ENCODE results near the gene ZNF217.
"Not testable (repeated sequence)": the region's sequence is repeated elsewhere in the genome, so short reads cannot be mapped to it uniquely, and the experiment has no call there.

Gene ZNF217

GRCh38 chr20:53581444-53582250 is 12.0 kb downstream of the ZNF217 start:
- no peak for DNase-seq

DNA sequence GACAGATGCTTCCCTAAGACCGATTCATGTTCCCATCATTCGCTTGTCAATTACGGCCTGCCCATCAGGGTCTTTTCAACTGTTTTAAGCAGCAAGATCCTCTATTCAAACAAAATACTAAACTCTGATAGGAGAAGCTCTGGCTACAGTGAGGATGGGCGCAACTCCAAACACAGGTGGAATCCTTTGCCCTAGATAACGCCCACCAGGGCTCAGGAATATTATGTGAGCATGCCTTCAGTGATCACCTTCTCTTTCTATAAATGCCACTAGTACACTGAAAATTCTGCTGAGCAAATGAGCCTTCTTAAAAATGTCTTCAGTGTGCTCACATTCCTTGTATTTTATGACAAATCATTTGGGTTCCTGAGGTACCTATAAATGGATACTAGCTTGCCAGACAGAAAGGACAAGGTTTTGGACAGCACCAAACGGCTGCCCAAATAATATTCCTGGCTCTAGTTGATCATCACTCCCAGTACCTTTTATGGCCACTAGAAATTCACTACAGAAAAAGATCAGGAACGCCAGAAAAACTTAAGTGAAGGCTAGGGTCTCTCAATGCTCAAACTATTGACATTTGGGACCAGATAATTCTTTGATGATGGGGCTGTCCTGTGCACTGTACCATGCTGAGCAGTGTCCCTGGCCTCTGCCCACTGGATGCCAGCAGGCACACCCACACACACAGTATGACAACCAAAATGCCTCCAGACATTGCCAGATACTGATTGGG is 13.1 kb downstream of the ZNF217 start:
- DNase-seq = no peak

DNA sequence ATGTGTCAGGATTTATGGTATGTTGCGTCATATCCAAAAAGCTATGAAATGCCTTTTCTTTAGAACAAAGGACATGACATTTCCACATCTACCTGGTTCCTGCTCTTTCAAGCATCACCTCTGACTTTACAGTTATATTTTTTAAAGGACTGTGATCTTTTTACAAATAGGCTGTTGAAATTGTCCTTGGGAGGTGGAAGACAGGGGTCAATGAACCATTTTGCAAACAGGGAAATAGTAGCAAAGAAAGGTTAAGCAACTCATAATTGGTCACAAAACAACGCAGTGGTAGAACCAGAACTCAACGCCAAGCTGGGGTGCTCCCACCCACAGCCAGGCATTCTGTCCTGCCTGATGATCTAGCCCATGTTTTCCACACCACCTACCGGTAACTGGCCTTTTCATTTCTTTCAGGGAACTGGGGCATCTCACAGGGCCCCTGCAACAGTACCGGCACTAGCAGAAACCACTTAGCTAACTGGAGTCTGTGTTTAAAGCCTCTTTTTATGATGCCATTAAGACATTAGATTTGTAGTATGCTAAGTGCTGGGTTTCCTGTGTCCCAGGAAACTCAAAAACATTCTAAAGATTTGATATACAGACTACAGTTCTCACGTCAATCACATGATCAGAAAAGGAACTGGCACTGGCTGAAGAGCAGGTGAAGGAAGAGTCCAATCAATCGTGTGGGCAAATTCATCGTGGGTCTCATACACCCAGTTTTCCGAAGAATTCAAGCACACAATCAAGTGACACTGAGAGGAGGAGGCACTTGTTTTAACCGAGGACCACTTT is 13.9 kb downstream of the ZNF217 start:
- no peak for DNase-seq

- no peak for DNase-seq
Measured at GRCh38 chr20:53579266-53579580, 14.4 kb downstream of the ZNF217 start.

DNA sequence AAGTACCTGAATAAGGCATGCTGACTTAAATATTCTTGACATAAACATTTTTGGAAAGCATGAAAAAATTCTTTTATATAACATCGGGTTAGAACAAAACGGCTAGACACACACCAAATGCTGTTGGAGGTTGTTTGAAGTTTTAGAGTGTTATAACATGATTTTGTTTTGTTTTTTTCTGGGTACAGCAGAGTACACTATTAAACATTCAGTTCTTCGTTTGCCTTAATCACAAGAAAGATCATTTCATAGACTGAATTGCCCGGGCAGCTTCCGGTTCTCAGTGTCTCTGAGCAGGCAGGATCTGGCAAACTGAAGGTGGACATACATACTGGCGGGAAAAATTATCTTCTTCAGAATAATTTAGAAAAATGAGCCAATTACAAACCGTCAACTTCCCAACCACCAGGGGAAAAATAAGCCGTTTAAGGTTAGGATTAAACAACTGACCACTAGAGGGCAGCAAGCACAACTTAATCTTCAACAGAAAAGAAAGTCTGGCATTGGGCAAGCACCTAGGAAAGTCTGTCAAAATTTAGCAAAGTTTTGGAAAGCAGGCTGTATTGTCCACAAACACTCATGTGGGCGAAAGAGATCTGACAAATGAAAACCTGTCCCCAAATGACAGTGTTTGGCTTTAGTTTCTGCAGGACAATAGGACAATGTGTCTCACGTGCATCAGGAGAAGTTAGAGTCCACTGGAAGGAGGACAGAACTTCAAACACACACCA is 15.0 kb downstream of the ZNF217 start:
- DNase-seq = peak; percentile 33

GRCh38 chr20:53576586-53577318 is 16.9 kb downstream of the ZNF217 start:
- no peak for DNase-seq

- DNase-seq = no peak
Measured at GRCh38 chr20:53576195-53576580, 17.5 kb downstream of the ZNF217 start.

DNA sequence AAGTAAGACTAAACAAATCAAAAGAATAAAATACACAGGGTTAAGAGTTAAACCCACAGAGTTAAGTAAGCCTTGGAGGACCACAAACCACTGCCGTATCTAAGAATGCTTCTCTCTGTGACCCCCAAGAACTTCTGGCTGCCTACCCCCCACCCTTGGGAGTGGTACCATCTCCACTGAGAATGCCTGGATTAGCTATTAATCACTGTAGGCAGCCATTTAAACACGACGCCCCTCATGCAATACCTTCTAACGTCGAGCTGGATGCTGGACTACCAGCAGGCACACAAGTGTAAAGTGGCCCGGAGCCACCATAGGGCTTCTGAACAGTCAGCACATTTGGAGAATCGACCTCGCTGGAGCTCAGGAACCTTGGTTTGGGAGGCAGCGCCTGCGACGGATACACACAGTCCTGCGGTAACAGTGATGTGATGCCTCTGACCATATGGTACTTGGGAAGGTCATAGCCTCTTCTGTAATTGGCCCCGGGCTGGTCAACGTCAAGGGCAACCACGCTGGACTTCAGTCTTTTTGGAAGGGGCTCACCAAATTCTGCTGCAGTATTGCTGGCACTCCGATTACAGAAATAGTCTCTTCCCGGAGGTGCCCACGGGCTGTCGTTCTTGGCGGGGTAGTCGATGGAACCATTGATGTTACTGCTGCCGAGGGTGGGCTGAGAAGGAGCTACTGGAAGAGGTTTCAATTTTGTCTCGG is 18.0 kb downstream of the ZNF217 start:
- no peak for DNase-seq

DNA sequence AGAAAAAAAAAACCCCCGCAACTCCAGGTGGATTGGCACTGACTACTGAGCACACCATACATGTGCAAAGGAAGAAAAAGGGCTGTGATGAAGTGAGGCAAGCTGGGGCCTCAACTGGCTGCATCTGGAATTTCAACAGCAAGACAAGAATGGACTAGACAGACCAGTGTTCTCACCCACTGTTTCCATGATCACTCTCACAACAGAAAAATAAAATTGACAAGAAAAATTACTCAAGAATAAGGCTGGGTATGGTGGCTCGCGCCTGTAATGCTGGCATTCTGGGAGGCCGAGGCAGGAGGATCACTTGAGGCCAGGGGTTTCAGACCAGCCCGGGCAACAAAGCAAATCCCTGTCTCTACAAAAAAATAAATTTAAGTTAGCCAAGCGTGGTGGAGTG is 18.8 kb downstream of the ZNF217 start:
- no peak for DNase-seq

- no peak for DNase-seq
Measured at GRCh38 chr20:53574259-53574789, 19.3 kb downstream of the ZNF217 start.

- DNase-seq = no peak
Measured at GRCh38 chr20:53571555-53572286, 21.9 kb downstream of the ZNF217 start.

DNA sequence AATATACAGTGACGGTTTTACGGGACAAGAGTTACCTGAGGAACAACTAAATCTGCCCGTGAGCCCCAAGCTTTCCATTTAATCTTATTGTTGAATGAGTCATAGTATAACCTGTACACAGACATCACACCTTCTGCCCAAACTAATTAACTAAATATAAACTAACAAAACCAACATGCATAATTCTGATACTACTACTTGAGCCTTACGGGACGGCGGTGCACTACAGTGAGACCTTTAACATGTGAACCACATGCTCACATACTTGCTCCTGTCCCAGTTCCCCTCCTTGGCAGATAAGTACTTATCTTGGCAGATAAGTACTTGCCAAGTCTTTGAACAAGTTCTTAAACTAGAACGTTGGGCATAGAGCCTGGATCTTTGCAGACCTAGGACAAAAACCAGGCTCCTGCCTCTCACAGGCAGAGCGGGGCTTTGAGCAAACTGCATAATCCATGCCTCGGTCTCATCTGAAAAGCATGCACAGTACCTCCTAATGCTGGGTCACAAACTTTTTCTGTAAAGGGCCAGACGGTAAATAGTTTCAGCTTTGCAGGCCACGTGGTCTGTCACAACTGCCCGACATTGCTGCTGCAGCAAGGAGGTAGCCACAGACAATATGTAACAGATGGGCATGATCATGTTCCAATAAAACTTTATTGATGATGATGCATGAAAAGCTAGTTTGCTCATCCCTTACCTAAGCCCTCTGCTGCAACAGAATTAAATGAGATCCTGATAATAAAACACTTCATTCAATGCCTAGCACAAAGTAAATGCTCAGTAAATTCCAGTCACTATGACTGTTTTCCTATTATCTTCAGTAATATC is 23.0 kb downstream of the ZNF217 start:
- DNase-seq = no peak

DNA sequence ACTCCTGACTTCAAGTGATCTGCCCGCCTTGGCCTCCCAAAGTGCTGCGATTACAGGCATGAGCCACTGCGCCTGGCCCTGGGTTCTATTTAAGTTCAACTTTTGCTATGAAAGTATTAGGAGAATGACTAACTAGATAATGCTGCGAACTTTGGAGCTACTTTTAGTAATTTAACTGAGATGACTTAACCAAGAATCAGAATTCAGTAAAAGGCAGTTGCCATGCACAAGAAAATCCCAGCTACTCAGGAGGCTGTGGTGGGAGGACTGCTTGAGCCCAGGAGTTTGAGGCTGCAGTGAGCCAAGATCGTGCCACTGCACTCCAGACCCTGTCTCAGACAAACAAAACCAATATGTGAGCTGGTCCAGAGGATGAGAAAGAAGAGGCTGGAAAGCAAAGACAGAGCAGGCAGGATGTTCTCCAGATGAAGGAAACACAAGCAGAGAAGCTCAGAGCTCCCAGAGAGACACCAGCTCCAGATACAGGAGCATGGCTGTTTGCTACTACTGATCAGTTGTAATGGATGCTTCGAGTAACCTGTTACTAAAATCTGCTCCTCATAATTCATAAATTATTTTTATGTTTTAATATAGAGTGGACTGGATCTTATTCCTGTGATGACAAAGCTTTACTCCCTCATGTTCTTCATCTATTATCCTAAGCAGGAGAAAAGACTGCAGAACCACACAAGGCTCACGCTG is 23.9 kb downstream of the ZNF217 start:
- DNase-seq = no peak

GRCh38 chr20:53569005-53569404 is 24.6 kb downstream of the ZNF217 start:
- no peak for DNase-seq

GRCh38 chr20:53568351-53568750 is 25.3 kb downstream of the ZNF217 start:
- no peak for DNase-seq

DNA sequence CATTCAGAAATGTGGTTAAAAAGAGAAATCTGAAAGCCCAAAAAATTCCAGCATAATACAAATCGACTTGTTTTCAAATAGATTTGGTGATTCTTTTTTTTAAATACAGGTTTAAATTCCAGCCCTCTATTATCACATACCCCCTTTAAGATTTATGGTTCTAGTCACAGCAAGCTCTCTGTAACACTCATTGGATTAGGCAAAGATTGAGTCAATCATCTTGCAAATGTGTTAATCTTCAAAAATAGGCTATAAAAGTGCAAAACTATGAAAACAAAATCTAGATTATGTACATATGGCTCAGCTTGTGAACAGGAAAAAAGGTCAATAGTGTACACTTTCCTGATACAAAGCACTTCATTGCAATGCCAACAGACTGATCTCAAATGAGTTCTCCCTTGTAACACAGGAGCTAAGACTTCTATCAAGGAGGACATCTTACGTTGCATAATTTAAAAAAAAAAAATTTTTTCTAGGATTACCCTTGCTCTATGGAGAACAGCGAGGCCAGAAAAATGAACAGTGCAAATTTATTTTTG is 26.2 kb downstream of the ZNF217 start:
- no peak for DNase-seq

- not testable (repeated sequence) for DNase-seq
Measured at GRCh38 chr20:53566623-53567022, 27.0 kb downstream of the ZNF217 start.

DNA sequence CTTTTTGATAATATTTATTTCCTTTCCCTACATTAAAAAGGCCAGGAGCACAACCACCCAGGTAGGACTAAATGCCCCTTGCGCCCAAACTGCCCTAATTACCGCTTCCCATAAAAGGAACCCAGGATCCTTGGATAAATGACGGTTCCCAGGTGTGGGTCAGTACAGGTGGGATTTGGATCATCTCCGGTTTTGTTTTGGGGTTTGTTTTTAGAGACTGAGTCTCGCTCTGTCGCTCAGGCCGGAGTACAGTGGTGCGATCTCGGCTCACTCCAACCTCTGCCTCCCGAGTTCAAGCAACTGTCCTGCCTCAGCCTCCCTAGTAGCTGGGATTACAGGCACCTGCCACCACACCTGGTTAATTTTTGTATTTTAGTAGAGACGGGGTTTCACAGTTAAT is 28.4 kb downstream of the ZNF217 start:
- no peak for DNase-seq
